Caco-2 (cell line): ENCODE measurements around the gene DPP10. TPM values are rescaled to one million over a fixed set of nuclear protein-coding genes. Genes with fewer than 3 reads are reported as not detected.

ENCODE experiments used
- BruUV-seq: library from RNA; stranded (reverse); fragments of 400-500 nt; replicated peaks from 2 replicates; lab custom pipeline; 2021; lab: Mats Ljungman, UMichigan
- CTCF ChIA-PET: fragments of 300-600 bp; sonication (Branson Sonifier 250); formaldehyde crosslinking; loops from one replicate; lab custom pipeline; 2022; ENCODE audit warnings: antibody characterized with exemption; lab: Charles Lee
- POLR2A ChIA-PET: fragments of 300-600 bp; sonication (Branson Sonifier 250); formaldehyde crosslinking; loops from one replicate; lab custom pipeline; 2022; ENCODE audit warnings: antibody characterized with exemption; lab: Charles Lee
- DNase-seq, 2 experiments: peaks; one replicate each; pipeline versions ENCODE4 v3.0.0 to v3.0.0-alpha.2; 2020 to 2022
- H3K27me3 ChIP-seq: replicated peaks from 2 replicates; pipeline ENCODE4 v1.6.0; 2011; ENCODE audit warnings: low read length; ENCODE audit not compliant: control insufficient read depth, insufficient read depth
- H3K36me3 ChIP-seq: 2 replicates; pipeline ENCODE4 v1.5.1; 2011; ENCODE audit warnings: low read length; ENCODE audit not compliant: control insufficient read depth, insufficient read depth
- H3K4me1 ChIP-seq: fragments of 250-450 bp; sonication (Bioruptor Pico); 2 replicates; pipeline ENCODE4 v1.5.1; 2020; ENCODE audit warnings: mild to moderate bottlenecking
- H3K4me3 ChIP-seq: 2 replicates; pipeline ENCODE4 v1.5.1; 2011; ENCODE audit warnings: low read depth, mild to moderate bottlenecking, control low read depth, low read length
- H3K9me3 ChIP-seq: fragments of 250-450 bp; sonication (Bioruptor Pico); 2 replicates; pipeline ENCODE4 v1.5.1; 2020; ENCODE audit warnings: mild to moderate bottlenecking, moderate library complexity
- H3K27ac Mint-ChIP-seq: one replicate; pipeline ENCODE4 v1.8.0; 2022; ENCODE audit warnings: mixed read lengths; ENCODE audit not compliant: unreplicated experiment
- H3K27me3 Mint-ChIP-seq: one replicate; pipeline ENCODE4 v1.8.0; 2022; ENCODE audit warnings: mixed read lengths; ENCODE audit not compliant: insufficient read depth, unreplicated experiment
- H3K36me3 Mint-ChIP-seq: one replicate; pipeline ENCODE4 v1.8.0; 2022; ENCODE audit warnings: mild to moderate bottlenecking, mixed read lengths; ENCODE audit not compliant: insufficient read depth, unreplicated experiment
- H3K4me1 Mint-ChIP-seq: one replicate; pipeline ENCODE4 v1.8.0; 2022; ENCODE audit warnings: low read depth, mixed read lengths; ENCODE audit not compliant: unreplicated experiment
- H3K4me3 Mint-ChIP-seq: one replicate; pipeline ENCODE4 v1.8.0; 2022; ENCODE audit warnings: mild to moderate bottlenecking, moderate library complexity, mixed read lengths; ENCODE audit not compliant: unreplicated experiment
- H3K9me3 Mint-ChIP-seq: one replicate; pipeline ENCODE4 v1.8.0; 2022; ENCODE audit warnings: mixed read lengths; ENCODE audit not compliant: unreplicated experiment
- CTCF ChIP-seq, 2 experiments: fragments of 200-600 bp in 1 of 2; IDR thresholded peaks; 1 replicate in 1 of 2; 2 replicates in 1 of 2; pipeline versions ENCODE4 v1.5.1 to v1.8.0; 2011 to 2022; ENCODE audit warnings: antibody characterized with exemption in 1 of 2, control low read depth in 1 of 2, inconsistent platforms in 1 of 2, low read depth in 1 of 2, low read length in 1 of 2, mild to moderate bottlenecking in 1 of 2, moderate library complexity in 1 of 2; ENCODE audit not compliant: insufficient read depth in 1 of 2, severe bottlenecking in 1 of 2, unreplicated experiment in 1 of 2
- intact Hi-C: fragments of 100-400 bp; cut with micrococcal nuclease; formaldehyde crosslinking; loops from one replicate; pipeline ENCODE4 v1.10.0; 2022; ENCODE audit not compliant: unreplicated experiment
- total RNA-seq: library from RNA; stranded (reverse); gene quantifications from 2 replicates; pipeline ENCODE4 v1.2.3, GENCODE V29; 2022

DPP10 gene
- total RNA-seq, 1 experiment from 2014 or later: not detected

GRCh38 chr2:114495046-114495445 lies 52.6 kb downstream of the DPP10 start:
- H3K36me3 Mint-ChIP-seq: no peaks in the 10 kb centered on the region
- no peaks in the 10 kb centered on the region for H3K9me3 Mint-ChIP-seq
- no peaks in the 10 kb centered on the region for H3K27me3 ChIP-seq
- intact Hi-C loops: no loop called here
- no peak for TF ChIP-seq CTCF (IDR thresholded peaks at IDR 0.05; ENCODE audit: insufficient read depth in 1 of 2, low read depth in 1 of 2, low read length in 1 of 2, severe bottlenecking in 1 of 2, unreplicated experiment in 1 of 2)
- no TSS peak for BruUV-seq
- CTCF ChIA-PET: no interaction called here
- POLR2A ChIA-PET: no interaction called here
- H3K4me3 ChIP-seq: no peak overlapping the region
- no peak overlapping the region for H3K27ac Mint-ChIP-seq
- H3K36me3 ChIP-seq: no peaks in the 10 kb centered on the region
- no peaks in the 10 kb centered on the region for H3K4me1 Mint-ChIP-seq
- no peak overlapping the region for H3K4me3 Mint-ChIP-seq
- H3K9me3 ChIP-seq: no peaks in the 10 kb centered on the region
- no peaks in the 10 kb centered on the region for H3K4me1 ChIP-seq
- no peaks in the 10 kb centered on the region for H3K27me3 Mint-ChIP-seq
- DNase-seq: no peak

- ChIA-PET CTCF (no interaction called here), POLR2A (no interaction called here)
- H3K4me1 ChIP-seq: no peaks in the 10 kb centered on the region
- Mint-ChIP-seq H3K4me1 (no peaks in the 10 kb centered on the region), H3K36me3 (no peaks in the 10 kb centered on the region), H3K27me3 (no peaks in the 10 kb centered on the region), H3K27ac (no peak overlapping the region), H3K4me3 (no peak overlapping the region), H3K9me3 (no peaks in the 10 kb centered on the region)
- no peak for TF ChIP-seq CTCF (IDR thresholded peaks at IDR 0.05; ENCODE audit: insufficient read depth in 1 of 2, low read depth in 1 of 2, low read length in 1 of 2, severe bottlenecking in 1 of 2, unreplicated experiment in 1 of 2)
- no peaks in the 10 kb centered on the region for H3K36me3 ChIP-seq
- no TSS peak for BruUV-seq
- intact Hi-C loops: no loop called here
- DNase-seq: no peak
- no peaks in the 10 kb centered on the region for H3K9me3 ChIP-seq
- H3K27me3 ChIP-seq: no peaks in the 10 kb centered on the region
- no peak overlapping the region for H3K4me3 ChIP-seq
Measured at GRCh38 chr2:114496959-114497358, 54.5 kb downstream of the DPP10 start.

GRCh38 chr2:114499101-114499500 lies 56.7 kb downstream of the DPP10 start:
- POLR2A ChIA-PET: no interaction called here
- Mint-ChIP-seq H3K4me3 (no peak overlapping the region), H3K27me3 (no peaks in the 10 kb centered on the region), H3K4me1 (no peaks in the 10 kb centered on the region), H3K27ac (no peak overlapping the region), H3K9me3 (no peaks in the 10 kb centered on the region), H3K36me3 (no peaks in the 10 kb centered on the region)
- Histone ChIP-seq H3K27me3 (no peaks in the 10 kb centered on the region), H3K4me1 (no peaks in the 10 kb centered on the region), H3K9me3 (no peaks in the 10 kb centered on the region), H3K4me3 (no peak overlapping the region), H3K36me3 (no peaks in the 10 kb centered on the region)
- intact Hi-C loops: no loop called here
- CTCF ChIA-PET: interaction anchor here (0.7 kb wide), 1 partner anchor 128 kb away, joined by 3 read pairs; no protein-coding TSS in a partner anchor
- DNase-seq: no peak
- no peak for TF ChIP-seq CTCF (IDR thresholded peaks at IDR 0.05; ENCODE audit: insufficient read depth in 1 of 2, low read depth in 1 of 2, low read length in 1 of 2, severe bottlenecking in 1 of 2, unreplicated experiment in 1 of 2)
- no TSS peak for BruUV-seq
